ENCODE measurements around the gene INHBB.

DNA sequence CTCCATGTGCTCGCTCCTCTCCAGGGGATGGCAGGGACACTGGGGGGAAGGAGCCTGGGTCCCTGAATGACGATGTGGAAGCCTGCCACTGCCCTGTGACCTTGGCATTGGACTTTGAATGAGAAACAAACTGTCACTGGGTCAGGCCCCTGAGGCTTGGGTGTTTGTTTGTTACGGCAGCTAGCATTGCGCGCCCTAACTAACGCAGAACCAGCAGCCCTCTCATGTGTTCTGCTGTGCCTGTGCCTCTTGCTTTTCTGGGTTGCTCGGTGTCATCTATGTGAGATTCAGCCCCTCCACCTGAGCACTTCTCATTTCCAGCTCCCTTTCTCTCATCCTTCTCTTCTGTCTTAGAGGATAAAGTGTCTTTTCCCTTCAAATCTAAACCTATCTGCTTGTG lies 23.6 kb upstream of the INHBB start:
- TF ChIP-seq, protein P1, sequence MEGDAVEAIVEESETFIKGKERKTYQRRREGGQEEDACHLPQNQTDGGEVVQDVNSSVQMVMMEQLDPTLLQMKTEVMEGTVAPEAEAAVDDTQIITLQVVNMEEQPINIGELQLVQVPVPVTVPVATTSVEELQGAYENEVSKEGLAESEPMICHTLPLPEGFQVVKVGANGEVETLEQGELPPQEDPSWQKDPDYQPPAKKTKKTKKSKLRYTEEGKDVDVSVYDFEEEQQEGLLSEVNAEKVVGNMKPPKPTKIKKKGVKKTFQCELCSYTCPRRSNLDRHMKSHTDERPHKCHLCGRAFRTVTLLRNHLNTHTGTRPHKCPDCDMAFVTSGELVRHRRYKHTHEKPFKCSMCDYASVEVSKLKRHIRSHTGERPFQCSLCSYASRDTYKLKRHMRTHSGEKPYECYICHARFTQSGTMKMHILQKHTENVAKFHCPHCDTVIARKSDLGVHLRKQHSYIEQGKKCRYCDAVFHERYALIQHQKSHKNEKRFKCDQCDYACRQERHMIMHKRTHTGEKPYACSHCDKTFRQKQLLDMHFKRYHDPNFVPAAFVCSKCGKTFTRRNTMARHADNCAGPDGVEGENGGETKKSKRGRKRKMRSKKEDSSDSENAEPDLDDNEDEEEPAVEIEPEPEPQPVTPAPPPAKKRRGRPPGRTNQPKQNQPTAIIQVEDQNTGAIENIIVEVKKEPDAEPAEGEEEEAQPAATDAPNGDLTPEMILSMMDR (conservative IDR thresholded peaks at IDR 0.05; ENCODE audit: low read depth, low read length) = no peak
- TF ChIP-seq, protein P2, sequence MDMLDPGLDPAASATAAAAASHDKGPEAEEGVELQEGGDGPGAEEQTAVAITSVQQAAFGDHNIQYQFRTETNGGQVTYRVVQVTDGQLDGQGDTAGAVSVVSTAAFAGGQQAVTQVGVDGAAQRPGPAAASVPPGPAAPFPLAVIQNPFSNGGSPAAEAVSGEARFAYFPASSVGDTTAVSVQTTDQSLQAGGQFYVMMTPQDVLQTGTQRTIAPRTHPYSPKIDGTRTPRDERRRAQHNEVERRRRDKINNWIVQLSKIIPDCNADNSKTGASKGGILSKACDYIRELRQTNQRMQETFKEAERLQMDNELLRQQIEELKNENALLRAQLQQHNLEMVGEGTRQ (IDR thresholded peaks at IDR 0.05; ENCODE audit: low read depth, low read length) = no peak
- TF ChIP-seq POLR2A (IDR thresholded peaks at IDR 0.05; ENCODE audit: low read depth, low read length) (no peak), MAZ (IDR thresholded peaks at IDR 0.05; ENCODE audit: borderline replicate concordance, low read depth, low read length) (no peak), CHD1 (IDR thresholded peaks at IDR 0.05; ENCODE audit: low read depth, low read length) (no peak), RAD21 (IDR thresholded peaks at IDR 0.05; ENCODE audit: low read length) (no peak), SMC3 (IDR thresholded peaks at IDR 0.05; ENCODE audit: low read depth, low read length) (no peak), BHLHE40 (IDR thresholded peaks at IDR 0.05; ENCODE audit: low read depth, low read length) (no peak), RCOR1 (IDR thresholded peaks at IDR 0.05; ENCODE audit: insufficient replicate concordance, low read length) (no peak)
- TF ChIP-seq, protein P3, sequence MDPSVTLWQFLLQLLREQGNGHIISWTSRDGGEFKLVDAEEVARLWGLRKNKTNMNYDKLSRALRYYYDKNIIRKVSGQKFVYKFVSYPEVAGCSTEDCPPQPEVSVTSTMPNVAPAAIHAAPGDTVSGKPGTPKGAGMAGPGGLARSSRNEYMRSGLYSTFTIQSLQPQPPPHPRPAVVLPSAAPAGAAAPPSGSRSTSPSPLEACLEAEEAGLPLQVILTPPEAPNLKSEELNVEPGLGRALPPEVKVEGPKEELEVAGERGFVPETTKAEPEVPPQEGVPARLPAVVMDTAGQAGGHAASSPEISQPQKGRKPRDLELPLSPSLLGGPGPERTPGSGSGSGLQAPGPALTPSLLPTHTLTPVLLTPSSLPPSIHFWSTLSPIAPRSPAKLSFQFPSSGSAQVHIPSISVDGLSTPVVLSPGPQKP (IDR thresholded peaks at IDR 0.05; ENCODE audit: borderline replicate concordance, low read depth, low read length) = no peak

All from IMR-90 (cell line).